GM18873 (cell line): ENCODE results near the gene PLEKHB2.
"Not testable (repeated sequence)": the region's sequence is repeated elsewhere in the genome, so short reads cannot be mapped to it uniquely, and the experiment has no call there.

Experiments used
- ATAC-seq: cut with Tn5 transposase; IDR thresholded peaks from one replicate; pipeline ENCODE4 v1.9.1; 2021; ENCODE audit warnings: mild to moderate bottlenecking, moderate library complexity, moderate number of reproducible peaks; ENCODE audit not compliant: unreplicated experiment, low FRiP score

Gene PLEKHB2

DNA sequence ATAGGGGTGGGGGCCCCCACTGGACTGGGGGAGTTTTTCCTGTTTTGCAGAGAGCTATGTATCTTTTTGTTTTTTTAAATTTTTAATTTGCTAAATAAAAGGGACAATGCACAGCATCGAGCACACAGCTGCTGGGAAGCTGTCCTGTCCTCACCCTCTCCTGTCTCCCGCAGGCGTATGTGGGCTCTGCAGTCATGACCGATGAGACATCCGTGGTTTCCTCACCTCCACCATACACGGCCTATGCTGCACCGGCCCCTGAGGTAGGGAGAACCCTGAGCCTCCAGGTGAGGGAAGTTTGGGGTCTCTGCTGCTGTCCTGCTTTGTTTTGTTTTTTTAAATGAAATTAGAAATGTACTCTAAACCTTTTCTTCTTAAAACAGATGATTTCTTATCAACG, 27.6 kb downstream of the PLEKHB2 start:
- no peak for ATAC-seq

GRCh38 chr2:131140581-131140980, 35.4 kb downstream of the PLEKHB2 start:
- no peak for ATAC-seq

DNA sequence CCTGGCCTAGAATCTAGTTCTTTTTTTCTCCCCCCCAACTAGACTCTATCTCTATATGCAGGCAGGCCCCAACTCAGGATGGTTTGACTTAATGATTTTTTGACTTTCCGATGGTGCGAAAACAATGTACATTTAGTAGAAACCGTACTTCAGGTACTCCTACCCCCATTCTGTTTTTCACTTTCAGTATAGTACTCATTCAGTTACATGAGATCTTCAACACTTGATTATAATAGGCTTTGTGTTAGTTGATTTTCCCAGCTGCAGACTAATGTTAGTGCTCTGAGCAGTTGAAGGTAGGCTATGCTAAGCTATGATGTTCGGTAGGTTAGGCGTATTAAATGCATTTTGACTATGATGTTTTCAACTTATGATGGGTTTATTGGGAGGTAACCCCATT, 37.7 kb downstream of the PLEKHB2 start:
- ATAC-seq: no peak

DNA sequence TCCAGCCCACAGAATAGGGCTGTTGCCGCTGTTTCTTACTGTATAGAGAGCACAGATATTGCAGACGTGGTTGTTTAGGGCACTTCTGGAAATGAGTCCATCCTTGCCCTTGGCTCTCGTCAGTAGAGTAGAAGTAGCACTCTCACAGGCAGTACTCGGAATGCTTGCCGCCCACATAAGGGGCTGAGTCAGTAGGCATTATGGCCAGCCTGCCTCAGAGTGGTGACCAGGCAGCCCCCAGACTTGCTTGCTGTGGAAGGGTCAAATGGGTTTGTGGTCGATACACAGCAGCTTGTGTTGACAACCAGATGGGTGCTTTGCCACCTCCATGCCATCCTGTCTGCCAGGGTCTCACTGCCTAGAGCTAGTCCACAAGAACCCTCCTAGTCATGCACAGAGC, 38.7 kb downstream of the PLEKHB2 start:
- no peak for ATAC-seq

GRCh38 chr2:131145040-131145439, 39.9 kb downstream of the PLEKHB2 start:
- ATAC-seq: peak; percentile 85

DNA sequence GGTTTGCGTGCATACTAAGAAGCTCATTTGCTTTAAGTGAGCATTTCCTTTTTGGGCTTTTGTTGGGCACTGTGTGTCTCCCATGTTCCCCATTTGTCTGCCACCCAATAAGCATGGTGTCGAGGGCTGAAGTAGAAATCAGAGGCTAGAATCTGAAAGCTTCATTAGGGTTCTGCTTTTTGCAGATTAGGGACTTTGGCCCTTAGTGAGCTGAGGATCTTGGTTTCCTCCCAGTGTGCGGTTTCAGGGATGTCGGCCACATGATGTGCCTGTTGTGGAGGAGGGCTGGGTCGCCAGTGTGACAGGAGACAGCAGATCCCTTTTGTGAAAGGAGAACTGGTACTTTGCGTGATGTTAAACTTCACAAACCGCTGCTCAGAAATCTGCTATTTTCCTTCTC, 41.1 kb downstream of the PLEKHB2 start:
- no peak for ATAC-seq

DNA sequence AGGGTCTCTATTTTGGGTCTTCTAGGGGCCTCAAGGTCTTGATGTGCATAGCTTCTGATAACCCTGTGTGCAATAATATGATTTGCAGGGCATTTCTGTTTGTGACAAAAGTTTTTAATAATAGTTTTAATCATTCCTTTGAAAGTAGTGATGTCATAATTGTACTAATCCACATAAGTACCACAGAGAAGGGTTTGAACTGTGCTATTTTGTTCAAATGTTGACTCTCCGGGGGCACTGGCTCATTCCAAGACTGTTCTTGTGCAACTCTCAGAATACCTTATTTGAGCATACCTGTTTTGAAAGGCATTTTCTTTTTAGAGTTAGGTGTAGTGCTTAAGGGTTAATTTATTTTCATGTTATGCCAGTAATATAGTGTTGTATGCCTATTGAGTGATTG, 41.6 kb downstream of the PLEKHB2 start:
- no peak for ATAC-seq

DNA sequence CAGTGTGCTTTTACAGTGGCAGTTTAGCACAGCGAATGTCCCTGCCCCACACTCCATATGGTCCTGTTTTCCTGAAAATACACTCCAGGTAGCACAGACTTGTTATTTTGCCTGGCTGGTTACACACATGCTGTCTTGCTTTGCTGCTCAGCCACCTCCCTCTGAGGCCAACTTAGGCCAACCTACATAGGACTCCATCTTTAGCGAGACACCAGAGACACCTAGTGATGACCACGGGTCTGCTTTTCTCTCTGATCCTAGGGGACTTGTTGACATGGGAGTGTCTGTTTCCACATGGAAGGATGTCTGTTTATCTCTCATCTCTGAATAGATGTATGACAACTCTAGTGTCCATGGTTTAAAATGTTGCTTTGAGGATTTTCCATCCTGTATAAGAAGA, 43.3 kb downstream of the PLEKHB2 start:
- no peak for ATAC-seq

- not testable (repeated sequence) for ATAC-seq
Measured at GRCh38 chr2:131150109-131150508, 45.0 kb downstream of the PLEKHB2 start.

DNA sequence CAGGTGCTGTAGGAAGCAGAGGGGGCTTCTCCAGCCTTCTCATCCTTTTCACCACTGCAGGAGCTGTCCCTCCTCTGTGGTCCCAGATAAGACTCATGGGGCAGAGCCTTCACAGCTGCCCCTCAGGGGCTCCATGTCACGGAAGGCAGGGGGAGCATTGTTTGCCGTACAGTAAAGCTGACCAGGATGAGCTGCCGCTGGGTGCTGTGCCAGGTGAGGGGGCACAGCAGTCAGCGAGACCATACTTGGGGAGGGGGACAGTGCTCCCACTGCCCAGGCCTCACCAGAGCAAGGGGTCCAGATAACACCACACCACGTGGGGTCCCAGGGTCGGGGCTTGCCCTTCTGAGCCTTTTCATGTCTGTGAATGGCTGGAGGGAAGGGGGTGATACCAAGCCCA, 46.3 kb downstream of the PLEKHB2 start:
- ATAC-seq: no peak

GRCh38 chr2:131152074-131152473, 46.9 kb downstream of the PLEKHB2 start:
- no peak for ATAC-seq

GRCh38 chr2:131153529-131153928, 48.4 kb downstream of the PLEKHB2 start:
- ATAC-seq: no peak

DNA sequence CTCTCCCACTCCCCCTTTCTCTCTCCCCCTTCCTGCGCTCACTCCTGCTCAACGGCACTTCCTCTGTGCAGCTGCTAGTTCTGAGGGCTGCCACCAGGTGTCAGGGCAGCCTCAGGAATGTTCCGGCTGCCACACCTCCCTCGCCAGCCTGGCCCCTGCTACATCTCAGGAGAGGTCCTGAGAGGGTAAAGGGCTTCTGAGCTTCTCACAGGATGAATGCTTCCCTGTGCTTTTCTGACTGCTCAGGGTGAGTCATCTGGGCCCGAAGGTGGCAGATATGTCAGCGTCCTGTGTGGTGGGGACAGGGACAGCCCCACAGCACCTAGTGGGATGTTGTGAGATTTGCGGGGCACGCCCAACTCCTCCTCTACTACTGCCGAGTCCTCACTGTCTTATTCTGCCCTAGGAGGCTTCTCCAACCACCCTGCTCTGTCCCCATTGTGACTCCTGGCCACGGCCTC, 49.0 kb downstream of the PLEKHB2 start:
- peak; percentile 78 for ATAC-seq

- no peak for ATAC-seq
Measured at GRCh38 chr2:131154647-131155046, 49.5 kb downstream of the PLEKHB2 start.

- no peak for ATAC-seq
Measured at GRCh38 chr2:131155208-131155855, 50.2 kb downstream of the PLEKHB2 start.

DNA sequence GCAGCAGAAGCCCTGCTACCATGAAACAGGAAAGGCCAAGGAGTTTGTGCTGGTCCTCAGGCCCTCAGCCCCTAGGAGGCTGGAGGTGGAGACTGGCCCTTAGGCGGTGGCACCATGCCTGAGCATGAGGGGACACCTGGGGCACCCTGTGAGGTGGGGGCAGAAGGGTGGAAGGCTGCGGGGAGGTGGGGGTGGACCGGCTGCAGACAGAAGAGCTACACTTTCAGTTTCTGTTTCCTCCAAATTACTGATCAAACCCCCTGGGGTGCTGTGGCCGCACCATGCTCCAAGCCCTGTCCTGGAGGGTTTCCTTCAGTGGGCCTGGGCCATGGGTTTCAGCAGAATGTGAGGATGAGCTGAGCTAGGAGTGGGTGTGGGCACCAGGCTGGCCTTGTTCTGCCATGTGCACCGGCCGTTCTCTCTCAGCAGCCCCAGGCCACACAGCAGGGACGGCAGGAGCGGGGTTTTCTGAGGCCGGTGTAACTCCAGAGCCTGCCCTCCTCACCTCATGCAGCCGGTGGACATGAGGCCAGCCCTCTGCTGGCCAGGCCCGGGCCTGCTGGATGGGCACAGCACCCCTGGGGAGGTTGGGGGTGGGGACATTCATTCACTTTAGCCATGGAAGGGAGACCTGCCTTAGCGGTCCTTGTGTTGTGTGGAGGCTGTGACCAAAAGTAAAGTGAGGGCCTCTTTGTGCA, 51.5 kb downstream of the PLEKHB2 start:
- no peak for ATAC-seq

- ATAC-seq: not testable (repeated sequence)
Measured at GRCh38 chr2:131165562-131165961, 60.4 kb downstream of the PLEKHB2 start.

GRCh38 chr2:131168538-131168937, 63.4 kb downstream of the PLEKHB2 start:
- no peak for ATAC-seq

GRCh38 chr2:131178050-131178449, 72.9 kb downstream of the PLEKHB2 start:
- not testable (repeated sequence) for ATAC-seq

GRCh38 chr2:131178721-131179418, 73.7 kb downstream of the PLEKHB2 start:
- ATAC-seq: not testable (repeated sequence)

- not testable (repeated sequence) for ATAC-seq
Measured at GRCh38 chr2:131181451-131181850, 76.3 kb downstream of the PLEKHB2 start.
